Sigmoid colon (tissue), 7 donors: Measurements from ENCODE around the gene CSNK1D. TPM values are rescaled to one million over a fixed set of nuclear protein-coding genes. Genes with fewer than 3 reads are reported as not detected.
A peak's percentile ranks its signal among the peaks of the same experiment; 100 is the strongest.

Source experiments
- DNase-seq: peaks from one replicate; pipeline ENCODE4 v3.0.0-alpha.2; 2019
- H3K27ac ChIP-seq, 4 donors: fragments of 200-600 bp; sonication (generic); one replicate each; pipeline ENCODE4 v1.5.1; 2016 to 2019; ENCODE audit warnings: mild to moderate bottlenecking in 1 of 4
- H3K27me3 ChIP-seq, 3 donors: fragments of 200-600 bp; sonication (generic); one replicate each; pipeline ENCODE4 v1.5.1; 2019; ENCODE audit warnings: mild to moderate bottlenecking in 1 of 3
- H3K36me3 ChIP-seq, 4 donors: fragments of 200-600 bp; sonication (generic); one replicate each; pipeline ENCODE4 v1.5.1; 2016 to 2019
- H3K4me1 ChIP-seq, 4 donors: fragments of 200-600 bp; sonication (generic); one replicate each; pipeline ENCODE4 v1.5.1; 2017 to 2019
- H3K4me3 ChIP-seq, 4 donors: fragments of 200-600 bp; sonication (generic); one replicate each; pipeline ENCODE4 v1.5.1; 2017 to 2019; ENCODE audit warnings: mild to moderate bottlenecking in 2 of 4, moderate library complexity in 1 of 4
- H3K9me3 ChIP-seq, 4 donors: fragments of 200-600 bp in 3 of 4; sonication (generic) in 3 of 4; one replicate each; pipeline versions ENCODE4 v1.5.1 to v1.6.1; 2013 to 2019
- EP300 ChIP-seq, 4 donors: sonication (generic); formaldehyde crosslinking; IDR thresholded peaks; one replicate each; pipeline ENCODE4 v1.6.1; 2017; ENCODE audit warnings: antibody characterized with exemption in 4 of 4
- POLR2A ChIP-seq, 2 donors: fragments of 450-650 bp; IDR thresholded peaks; one replicate each; pipeline ENCODE4 v1.6.1; 2016; ENCODE audit warnings: antibody characterized with exemption in 2 of 2, mild to moderate bottlenecking in 2 of 2, moderate library complexity in 2 of 2
- POLR2AphosphoS5 ChIP-seq, 4 donors: sonication (generic); formaldehyde crosslinking; IDR thresholded peaks; one replicate each; pipeline ENCODE4 v1.6.1; 2017; ENCODE audit warnings: antibody characterized with exemption in 4 of 4
- WGBS, 2 donors: extraction: QIAGEN DNeasy Blood & Tissue Kit; methylation state at CpG; one replicate each; pipeline ENCODE4 v1.1.7; 2013; 5-methylcytosine and 5-hydroxymethylcytosine counted together
- intact Hi-C: fragments of 100-400 bp; cut with DNase I; formaldehyde crosslinking; loops from one replicate; pipeline ENCODE4 v1.15.1; 2023
- polyA plus RNA-seq, 3 donors: library from polyadenylated mRNA; stranded (reverse); fragments of 200-250 nt; gene quantifications; one replicate each; pipeline ENCODE4 v1.2.3, GENCODE V29; 2013
- total RNA-seq, 4 donors: library from RNA; depleted of rRNA; stranded (reverse); fragments of >200 nt; gene quantifications; one replicate each; pipeline ENCODE4 v1.1.0, GENCODE V29; 2016
- TF ChIP-seq, protein P1 (sequence below), 4 experiments: fragments of 450-650 bp in 3 of 4; fragments of 200-600 bp in 1 of 4; IDR thresholded peaks; one replicate each; pipeline ENCODE4 v1.5.1; 2016 to 2019; ENCODE audit warnings: antibody characterized with exemption in 4 of 4, mild to moderate bottlenecking in 3 of 4, moderate library complexity in 2 of 4
- donor health status: healthy with polysubstance abuse.
- donor health status: Bipolar disorder and iron deficiency.
- donor health status: healthy.

CSNK1D gene
- total and polyA plus RNA-seq, 7 donors, result 45.1 to 142 (median 55.9) TPM

DNA sequence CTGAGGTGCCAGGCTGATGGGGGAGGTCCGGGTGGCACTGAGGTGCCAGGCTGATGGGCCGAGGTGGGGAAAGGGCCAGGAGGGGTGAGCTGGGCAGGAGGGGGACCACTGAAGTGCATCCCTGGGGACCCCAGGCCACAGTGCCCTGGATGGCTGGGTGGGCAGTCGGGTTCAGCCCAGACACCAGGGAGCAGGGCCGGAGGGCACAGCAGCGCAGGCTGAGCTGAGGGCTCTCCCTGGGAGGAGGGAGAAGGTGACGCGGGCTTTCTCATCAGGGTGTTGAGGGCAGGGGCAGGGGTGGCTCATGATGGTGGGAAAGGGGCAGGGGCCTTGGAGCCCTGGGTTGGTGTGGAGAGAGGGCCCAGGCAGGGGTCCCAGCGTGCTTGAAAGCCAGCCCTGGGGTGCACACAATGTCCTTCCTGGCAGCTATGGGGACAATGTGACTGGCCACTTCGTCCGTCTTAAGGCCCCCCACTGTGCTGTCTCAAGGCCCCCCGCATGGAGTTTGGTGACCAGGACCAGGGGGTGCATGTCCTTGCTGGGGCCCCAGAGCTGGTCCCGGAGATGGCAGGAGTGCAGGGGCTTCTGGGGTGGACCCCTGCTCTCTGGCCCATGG lies 27.9 kb upstream of the CSNK1D start:
- intact Hi-C loops, result no loop called here
- 86 to 88% methylated on average over 12 of the region's 12 CpGs for WGBS, 2 donors
- H3K27me3 ChIP-seq, result no peaks in the 10 kb centered on the region
- no peaks in the 10 kb centered on the region for H3K36me3 ChIP-seq
- no peak overlapping the region for H3K27ac ChIP-seq
- peak; percentile 59 for DNase-seq
- peaks cover 0 to 32% (median 30%) of the 10 kb centered on the region in 4 donors for H3K4me1 ChIP-seq
- TF ChIP-seq EP300 (IDR thresholded peaks at IDR 0.05) (no peak), POLR2A (IDR thresholded peaks at IDR 0.05) (no peak), POLR2AphosphoS5 (IDR thresholded peaks at IDR 0.05) (no peak)
- TF ChIP-seq, protein P1, sequence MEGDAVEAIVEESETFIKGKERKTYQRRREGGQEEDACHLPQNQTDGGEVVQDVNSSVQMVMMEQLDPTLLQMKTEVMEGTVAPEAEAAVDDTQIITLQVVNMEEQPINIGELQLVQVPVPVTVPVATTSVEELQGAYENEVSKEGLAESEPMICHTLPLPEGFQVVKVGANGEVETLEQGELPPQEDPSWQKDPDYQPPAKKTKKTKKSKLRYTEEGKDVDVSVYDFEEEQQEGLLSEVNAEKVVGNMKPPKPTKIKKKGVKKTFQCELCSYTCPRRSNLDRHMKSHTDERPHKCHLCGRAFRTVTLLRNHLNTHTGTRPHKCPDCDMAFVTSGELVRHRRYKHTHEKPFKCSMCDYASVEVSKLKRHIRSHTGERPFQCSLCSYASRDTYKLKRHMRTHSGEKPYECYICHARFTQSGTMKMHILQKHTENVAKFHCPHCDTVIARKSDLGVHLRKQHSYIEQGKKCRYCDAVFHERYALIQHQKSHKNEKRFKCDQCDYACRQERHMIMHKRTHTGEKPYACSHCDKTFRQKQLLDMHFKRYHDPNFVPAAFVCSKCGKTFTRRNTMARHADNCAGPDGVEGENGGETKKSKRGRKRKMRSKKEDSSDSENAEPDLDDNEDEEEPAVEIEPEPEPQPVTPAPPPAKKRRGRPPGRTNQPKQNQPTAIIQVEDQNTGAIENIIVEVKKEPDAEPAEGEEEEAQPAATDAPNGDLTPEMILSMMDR (IDR thresholded peaks at IDR 0.05), result no peak
- H3K9me3 ChIP-seq, result no peaks in the 10 kb centered on the region
- no peak overlapping the region for H3K4me3 ChIP-seq

- Histone ChIP-seq H3K4me1 (peaks cover 0 to 34% (median 33%) of the 10 kb centered on the region in 4 donors), H3K27ac (no peak overlapping the region), H3K9me3 (no peaks in the 10 kb centered on the region), H3K4me3 (no peak overlapping the region), H3K27me3 (no peaks in the 10 kb centered on the region), H3K36me3 (no peaks in the 10 kb centered on the region)
- DNase-seq, result peak; percentile 87
- intact Hi-C loops, result no loop called here
- WGBS, 2 donors, result 28 to 33% methylated on average over 21 of the region's 21 CpGs
- TF ChIP-seq, protein P1 (IDR thresholded peaks at IDR 0.05), result peak in 3 of 4 experiments; percentile 74 to 80 (median 74)
- TF ChIP-seq EP300 (IDR thresholded peaks at IDR 0.05), result no peak
- no peak for TF ChIP-seq POLR2A (IDR thresholded peaks at IDR 0.05)
- peak in 2 of 4 donors; percentile 12 to 22 for TF ChIP-seq POLR2AphosphoS5 (IDR thresholded peaks at IDR 0.05)
These were observed 27.3 kb upstream of the CSNK1D start for GRCh38 chr17:82300707-82301270.

DNA sequence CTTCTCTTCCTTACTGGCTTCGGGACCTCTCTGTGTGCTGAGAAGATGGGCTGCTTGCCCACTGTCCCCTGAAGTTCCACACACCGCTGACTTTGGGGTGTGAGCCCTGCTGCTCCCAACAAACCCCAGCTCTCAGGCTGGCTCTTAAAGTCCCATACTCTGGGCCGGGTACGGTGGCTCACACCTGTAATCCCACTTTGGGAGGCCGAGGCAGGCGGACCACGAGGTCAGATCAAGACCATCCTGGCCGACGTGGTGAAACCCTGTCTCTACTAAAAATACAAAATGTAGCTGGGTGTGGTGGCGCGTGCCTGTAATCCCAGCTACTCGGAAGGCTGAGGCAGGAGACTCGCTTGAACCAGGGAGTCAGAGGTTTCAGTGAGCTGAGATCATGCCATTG lies 26.7 kb upstream of the CSNK1D start:
- Histone ChIP-seq H3K27me3 (no peaks in the 10 kb centered on the region), H3K9me3 (no peaks in the 10 kb centered on the region), H3K36me3 (no peaks in the 10 kb centered on the region), H3K4me1 (peaks cover 0 to 40% (median 35%) of the 10 kb centered on the region in 4 donors), H3K4me3 (no peak overlapping the region), H3K27ac (no peak overlapping the region)
- WGBS, 2 donors, result 93 to 96% methylated on average over 13 of the region's 13 CpGs
- intact Hi-C loops, result no loop called here
- DNase-seq, result no peak
- TF ChIP-seq EP300 (IDR thresholded peaks at IDR 0.05), result no peak

DNA sequence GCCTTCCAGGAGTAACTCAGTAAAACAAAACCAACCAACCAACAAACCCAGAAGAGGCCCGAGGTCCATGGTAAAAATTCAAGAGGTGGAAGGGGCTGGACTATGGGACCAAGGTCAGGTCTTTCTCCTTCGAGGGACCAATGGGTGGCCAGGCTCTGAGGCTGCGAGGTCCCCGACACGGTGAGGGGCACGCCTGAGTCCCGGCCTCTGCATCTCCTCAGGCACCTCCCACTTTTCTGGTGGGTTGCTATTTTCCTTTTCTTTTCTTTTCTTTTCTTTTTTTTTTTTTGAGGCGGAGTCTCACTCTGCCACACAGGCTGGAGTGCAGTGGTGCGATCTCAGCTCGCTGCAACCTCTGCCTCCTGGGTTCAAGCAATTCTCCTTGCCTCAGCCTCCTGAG lies 26.0 kb upstream of the CSNK1D start:
- H3K36me3 ChIP-seq, result no peaks in the 10 kb centered on the region
- 85 to 88% methylated on average over 10 of the region's 10 CpGs for WGBS, 2 donors
- no peaks in the 10 kb centered on the region for H3K9me3 ChIP-seq
- H3K4me3 ChIP-seq, result no peak overlapping the region
- peak overlapping the region in 3 of 4 donors; percentile 79 to 86 (median 84) for H3K27ac ChIP-seq
- DNase-seq, result no peak
- H3K27me3 ChIP-seq, result no peaks in the 10 kb centered on the region
- H3K4me1 ChIP-seq, result peaks cover 0 to 47% (median 40%) of the 10 kb centered on the region in 4 donors
- intact Hi-C loops, result loop anchor here (2.0 to 5.0 kb wide), 4 partner anchors 21 to 153 kb away; partner anchors contain the start of genes CYBC1 and SECTM1
- TF ChIP-seq POLR2AphosphoS5 (IDR thresholded peaks at IDR 0.05) (no peak), POLR2A (IDR thresholded peaks at IDR 0.05) (no peak), EP300 (IDR thresholded peaks at IDR 0.05) (no peak)
- TF ChIP-seq, protein P1 (IDR thresholded peaks at IDR 0.05), result no peak

- no peaks in the 10 kb centered on the region for H3K27me3 ChIP-seq
- TF ChIP-seq, protein P1 (IDR thresholded peaks at IDR 0.05), result no peak
- TF ChIP-seq EP300 (IDR thresholded peaks at IDR 0.05) (no peak), POLR2AphosphoS5 (IDR thresholded peaks at IDR 0.05) (no peak), POLR2A (IDR thresholded peaks at IDR 0.05) (no peak)
These were observed 25.3 kb upstream of the CSNK1D start for GRCh38 chr17:82298538-82299421.

More at GRCh38 chr17:82298538-82299421, 25.3 kb upstream of the CSNK1D start:
- peak; percentile 74 for DNase-seq
- WGBS, 2 donors, result 69 to 70% methylated on average over 27 of the region's 27 CpGs
- Histone ChIP-seq H3K4me1 (peaks cover 0 to 54% (median 47%) of the 10 kb centered on the region in 4 donors), H3K9me3 (no peaks in the 10 kb centered on the region), H3K4me3 (peak overlapping the region; percentile 11 to 52 (median 45)), H3K27ac (peak overlapping the region; percentile 79 to 86 (median 84)), H3K36me3 (no peaks in the 10 kb centered on the region)
- intact Hi-C loops, result loop anchor here (2.0 to 5.0 kb wide), 4 partner anchors 22 to 154 kb away; partner anchors contain the start of genes CYBC1 and SECTM1
